GM18508 (cell line): ENCODE data around the gene TBX18.

Experiments
- ATAC-seq: cut with Tn5 transposase; IDR thresholded peaks from one replicate; pipeline ENCODE4 v1.9.1; 2021; ENCODE audit warnings: moderate number of reproducible peaks; ENCODE audit not compliant: insufficient read depth, unreplicated experiment

Gene TBX18

GRCh38 chr6:84764332-84765049 lies at the start of gene TBX18:
TSS of gene TBX18 (minus strand) at chr6:84764598. CDS start at chr6:84764181, 417 bp downstream.
- no peak for ATAC-seq

- ATAC-seq: no peak
Measured at GRCh38 chr6:84811351-84811750, 47.0 kb upstream of the TBX18 start.

- no peak for ATAC-seq
Measured at GRCh38 chr6:84809455-84809854, 45.1 kb upstream of the TBX18 start.

GRCh38 chr6:84808491-84809061 lies 44.2 kb upstream of the TBX18 start:
- no peak for ATAC-seq

- ATAC-seq: no peak
Measured at GRCh38 chr6:84805145-84805544, 40.7 kb upstream of the TBX18 start.

- no peak for ATAC-seq
Measured at GRCh38 chr6:84804720-84805119, 40.3 kb upstream of the TBX18 start.

- no peak for ATAC-seq
Measured at GRCh38 chr6:84801250-84801649, 36.9 kb upstream of the TBX18 start.

- ATAC-seq: no peak
Measured at GRCh38 chr6:84798257-84798656, 33.9 kb upstream of the TBX18 start.

- ATAC-seq: no peak
Measured at GRCh38 chr6:84796343-84796742, 31.9 kb upstream of the TBX18 start.

GRCh38 chr6:84791927-84792326 lies 27.5 kb upstream of the TBX18 start:
- ATAC-seq: no peak

- no peak for ATAC-seq
Measured at GRCh38 chr6:84791233-84791632, 26.8 kb upstream of the TBX18 start.

GRCh38 chr6:84789170-84789569 lies 24.8 kb upstream of the TBX18 start:
- no peak for ATAC-seq

GRCh38 chr6:84788689-84789088 lies 24.3 kb upstream of the TBX18 start:
- no peak for ATAC-seq

- no peak for ATAC-seq
Measured at GRCh38 chr6:84785671-84786070, 21.3 kb upstream of the TBX18 start.

- no peak for ATAC-seq
Measured at GRCh38 chr6:84779917-84780316, 15.5 kb upstream of the TBX18 start.

GRCh38 chr6:84779380-84779779 lies 15.0 kb upstream of the TBX18 start:
- no peak for ATAC-seq

GRCh38 chr6:84777888-84778287 lies 13.5 kb upstream of the TBX18 start:
- no peak for ATAC-seq

GRCh38 chr6:84776392-84776791 lies 12.0 kb upstream of the TBX18 start:
- ATAC-seq: no peak

GRCh38 chr6:84775751-84776150 lies 11.4 kb upstream of the TBX18 start:
- no peak for ATAC-seq

GRCh38 chr6:84774985-84775284 lies 10.5 kb upstream of the TBX18 start:
- ATAC-seq: no peak

- ATAC-seq: no peak
Measured at GRCh38 chr6:84774157-84774984, 10.0 kb upstream of the TBX18 start.
